ENCODE measurements around the gene CEP44.
"Not testable (repeated sequence)": the region's sequence is repeated elsewhere in the genome, so short reads cannot be mapped to it uniquely, and the experiment has no call there.

Gene CEP44, protein sequence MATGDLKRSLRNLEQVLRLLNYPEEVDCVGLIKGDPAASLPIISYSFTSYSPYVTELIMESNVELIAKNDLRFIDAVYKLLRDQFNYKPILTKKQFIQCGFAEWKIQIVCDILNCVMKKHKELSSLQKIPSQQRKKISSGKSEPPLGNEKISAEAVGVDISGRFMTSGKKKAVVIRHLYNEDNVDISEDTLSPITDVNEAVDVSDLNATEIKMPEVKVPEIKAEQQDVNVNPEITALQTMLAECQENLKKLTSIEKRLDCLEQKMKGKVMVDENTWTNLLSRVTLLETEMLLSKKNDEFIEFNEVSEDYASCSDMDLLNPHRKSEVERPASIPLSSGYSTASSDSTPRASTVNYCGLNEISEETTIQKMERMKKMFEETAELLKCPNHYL

DNA sequence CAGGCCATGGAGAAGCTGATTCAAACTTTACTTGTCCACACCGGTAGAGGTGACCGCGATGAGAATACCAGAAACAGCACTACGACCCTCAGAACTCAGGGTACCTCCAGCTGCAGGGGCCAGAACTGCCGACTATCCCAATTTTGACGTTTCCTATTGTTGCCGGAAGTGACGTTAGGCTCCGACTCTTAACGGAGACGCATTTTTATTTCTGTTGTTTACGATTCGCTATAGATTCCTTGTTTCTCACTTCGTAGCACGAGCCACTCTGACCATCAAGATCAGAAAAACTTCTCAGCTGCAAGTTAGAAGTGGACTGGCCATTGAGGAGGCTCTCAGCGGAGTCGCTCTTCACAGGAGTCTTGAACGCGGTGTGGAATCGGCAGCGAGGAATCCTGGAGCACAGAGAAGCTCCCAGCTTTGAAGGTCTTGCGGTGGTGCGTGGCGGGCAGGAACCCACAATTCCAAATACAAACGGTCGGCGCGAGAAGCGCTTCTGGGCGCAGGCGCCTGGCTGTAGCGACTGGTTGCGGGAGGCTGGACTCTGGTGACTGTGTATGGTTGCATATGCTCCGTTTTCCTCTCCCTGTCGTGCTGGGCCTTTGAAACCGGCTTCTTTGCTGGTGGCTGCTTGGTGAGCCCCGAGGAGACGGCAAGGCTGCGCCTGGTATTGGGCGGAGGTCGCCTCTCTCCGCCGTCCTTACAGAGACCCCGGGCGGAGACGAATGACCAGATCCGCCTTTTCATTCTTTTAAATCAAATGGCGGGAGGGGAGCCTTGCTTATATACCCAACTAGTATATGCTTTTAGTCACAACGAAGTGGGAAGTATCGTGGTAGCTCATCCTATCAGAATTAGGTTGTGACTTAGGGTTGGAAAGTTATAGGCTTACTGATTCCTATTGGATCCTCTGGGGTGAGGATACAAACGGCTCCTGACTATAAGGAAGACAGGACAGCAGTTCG, at the start of gene CEP44, which contains the start of gene FBXO8:
Gene CEP44 (plus strand): TSS at position 405 of the 965 bp plus-strand sequence. CDS start 15,211 bp downstream, outside the sequence.
Gene FBXO8 (minus strand): TSS at position 161 of the 965 bp plus-strand sequence. CDS start 20,575 bp downstream, outside the sequence.
- DNase-seq, result peak; percentile 43 to 45

DNA sequence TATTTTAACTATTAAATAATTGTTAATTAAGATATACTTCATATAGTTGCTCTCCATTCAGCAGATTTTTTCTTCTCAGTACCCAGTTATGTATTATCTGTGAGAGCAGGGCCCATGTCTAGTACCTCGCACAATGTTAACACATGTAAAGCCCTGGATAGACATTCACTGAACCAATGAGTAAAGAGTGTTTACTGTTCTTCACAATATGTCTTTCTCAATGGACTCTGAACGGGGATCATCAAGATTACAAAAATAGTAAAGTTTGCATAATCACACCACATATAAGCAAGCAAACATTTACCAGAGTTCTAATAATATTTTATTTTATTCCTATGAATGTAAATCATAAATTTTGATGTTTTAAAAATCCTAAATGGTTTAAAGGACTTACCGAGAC, 47.4 kb upstream of the CEP44 start:
- DNase-seq, result no peak

DNA sequence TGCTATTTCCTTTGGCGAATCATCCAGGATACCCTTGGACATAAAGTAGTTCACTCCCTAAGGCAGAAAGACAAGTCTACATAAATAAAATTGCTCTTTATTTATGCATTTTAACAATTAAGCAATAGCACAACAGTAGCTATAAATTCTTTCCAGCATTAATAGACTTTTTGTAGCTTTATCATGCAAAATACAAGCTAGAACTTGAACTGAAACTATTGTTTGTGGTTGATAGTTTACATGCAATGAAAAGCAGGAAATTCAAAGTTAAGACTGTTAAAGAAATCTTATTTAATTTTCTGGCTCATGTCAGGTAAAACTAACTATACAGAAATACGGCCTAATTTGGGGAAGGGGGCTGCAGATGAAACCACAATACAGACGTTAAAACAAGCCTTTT, 42.5 kb upstream of the CEP44 start:
- no peak for DNase-seq

DNA sequence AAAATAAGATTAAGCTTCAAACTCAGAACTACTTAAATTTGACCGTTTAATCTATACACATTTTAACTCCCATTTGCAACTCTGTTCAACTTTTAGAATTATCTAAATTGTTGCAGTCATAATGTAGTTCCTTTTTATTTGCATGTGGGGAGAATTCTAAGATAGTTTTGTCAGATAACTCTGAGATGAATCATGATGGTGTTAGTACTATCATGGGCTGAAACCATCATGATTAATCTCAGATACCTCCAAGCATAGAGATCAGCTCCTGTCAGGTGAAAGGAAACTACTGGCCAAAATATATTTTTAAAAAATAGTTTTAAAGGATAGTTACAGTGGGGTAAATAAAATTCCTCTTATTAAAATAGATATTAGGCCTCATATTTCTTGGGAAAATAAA, 39.3 kb upstream of the CEP44 start:
- no peak for DNase-seq

DNA sequence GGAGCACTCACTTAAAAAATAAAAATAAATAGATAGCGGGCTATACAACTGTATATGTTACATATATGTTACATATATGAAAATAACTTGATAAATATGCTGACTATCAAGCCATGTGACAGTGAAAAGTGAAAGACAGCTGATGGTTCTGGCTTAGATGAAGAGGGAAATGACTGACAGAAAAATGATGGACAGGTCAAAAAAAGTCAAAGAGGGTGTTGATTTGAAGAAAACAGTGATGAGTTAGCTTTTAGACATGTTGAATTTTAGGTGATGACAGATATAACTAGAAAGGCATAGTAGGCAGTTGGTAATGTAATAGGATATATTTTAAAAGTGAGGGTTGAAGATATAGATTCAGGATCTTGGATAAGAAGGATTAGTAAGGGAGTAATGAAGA, 38.0 kb upstream of the CEP44 start:
- DNase-seq, result no peak

DNA sequence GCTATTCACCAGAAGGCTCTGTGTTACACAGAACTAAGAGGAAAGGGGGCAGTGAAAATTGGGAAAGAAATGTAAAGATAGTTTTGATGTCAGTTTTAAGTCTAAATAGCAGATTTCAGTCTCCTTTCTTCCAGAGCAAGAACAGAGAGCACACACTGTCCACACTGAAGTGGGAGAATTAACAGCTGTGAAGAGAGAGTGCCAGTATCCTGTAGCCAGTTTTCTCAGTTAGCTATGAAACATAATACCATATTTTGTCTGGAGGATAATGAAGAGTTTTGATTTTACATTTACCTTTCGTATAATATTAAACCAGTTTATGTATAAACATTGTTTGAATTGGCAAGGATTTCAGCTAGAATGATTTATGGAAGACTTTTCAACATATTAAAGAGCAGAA, 35.3 kb upstream of the CEP44 start:
- no peak for DNase-seq

DNA sequence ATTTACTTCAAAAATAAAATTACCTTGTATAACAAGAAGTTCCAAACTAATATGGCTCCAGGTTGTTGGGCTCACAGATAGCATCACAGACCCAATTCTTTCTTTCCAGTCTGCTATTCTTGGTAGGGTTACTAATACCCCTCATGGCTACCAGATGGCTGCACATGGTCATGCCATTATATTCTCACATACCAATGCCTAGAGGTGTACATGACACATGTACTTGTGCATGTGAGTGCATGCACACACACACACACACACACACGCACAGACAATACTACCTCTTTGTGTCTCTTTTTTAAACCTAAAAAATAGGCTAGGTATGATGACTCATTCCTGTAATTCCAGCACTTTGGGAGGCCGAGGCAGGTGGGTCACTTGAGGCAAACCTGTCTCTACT, 31.3 kb upstream of the CEP44 start:
- DNase-seq, result no peak

DNA sequence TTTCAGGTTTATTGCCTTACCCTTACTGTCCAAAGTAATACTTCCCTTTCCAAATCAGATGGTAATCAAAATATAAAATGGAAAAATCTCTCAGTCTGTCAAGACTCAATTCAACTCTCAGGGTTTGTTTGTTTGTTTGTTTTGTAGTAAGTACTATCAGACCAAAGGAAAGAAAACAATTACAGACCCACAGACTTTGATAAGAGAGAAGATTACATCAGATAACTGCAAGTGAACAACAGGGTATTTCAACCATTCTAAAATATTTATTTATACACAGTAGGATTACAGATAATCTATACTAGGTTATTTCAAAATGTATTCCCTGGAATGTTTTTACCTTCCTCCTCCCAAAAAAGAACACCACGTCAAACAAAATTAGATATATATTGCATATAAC, 29.1 kb upstream of the CEP44 start:
- DNase-seq, result no peak

DNA sequence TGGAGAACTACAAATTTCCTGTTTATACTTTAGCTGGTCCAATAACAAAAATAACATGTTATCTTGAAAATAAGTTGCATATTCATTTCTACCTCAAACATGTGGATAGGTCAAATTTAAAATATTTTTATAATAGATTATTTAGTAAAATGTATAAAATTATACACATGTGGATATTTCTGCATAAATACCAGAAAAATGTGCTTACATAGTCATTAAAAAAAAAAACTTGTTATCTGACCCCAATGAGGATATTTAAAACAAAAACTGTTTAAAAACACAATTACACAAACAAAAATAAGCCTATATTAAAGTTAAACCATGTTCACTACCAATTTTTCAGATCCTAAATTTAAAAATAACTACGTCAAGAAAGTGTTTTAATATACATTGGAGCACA, 28.3 kb upstream of the CEP44 start:
- no peak for DNase-seq

DNA sequence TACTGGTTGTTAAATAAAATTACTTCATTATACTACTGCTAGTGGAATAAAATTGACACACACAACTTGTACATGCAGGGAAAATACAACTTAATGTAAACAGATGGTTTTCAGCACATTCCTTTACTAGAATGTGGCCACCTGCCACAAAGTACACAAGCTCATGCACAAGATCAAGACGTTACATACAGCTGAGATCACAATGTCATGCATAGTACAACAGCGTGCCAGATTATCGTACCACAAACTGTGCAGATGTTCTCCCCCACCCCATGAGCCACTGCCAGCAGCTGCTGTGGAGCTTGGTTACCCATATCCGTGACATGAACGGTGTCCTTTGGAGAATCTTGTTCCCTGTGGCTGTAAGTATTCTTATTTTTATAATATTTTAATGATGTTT, 27.9 kb upstream of the CEP44 start:
- DNase-seq, result no peak

DNA sequence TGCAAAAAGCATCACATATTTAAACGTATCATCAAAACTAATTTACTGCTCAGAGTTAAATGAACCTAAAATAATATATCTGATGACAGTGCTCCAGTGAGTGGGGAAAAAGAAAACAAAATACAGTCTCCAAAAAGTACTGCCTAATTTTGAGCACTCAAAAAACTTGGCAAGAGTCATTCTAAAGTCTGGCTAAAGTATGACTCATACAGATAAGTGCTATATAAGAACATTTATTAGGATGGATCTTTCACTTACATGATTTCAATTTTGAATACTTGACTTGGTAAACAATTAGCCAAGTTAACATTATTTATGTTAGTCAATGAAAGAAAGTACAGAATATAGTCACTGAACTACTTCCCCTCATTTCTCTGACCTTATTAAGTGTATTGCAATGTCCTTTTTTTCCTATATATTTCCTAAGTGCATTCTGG, 27.4 kb upstream of the CEP44 start:
- no peak for DNase-seq

DNA sequence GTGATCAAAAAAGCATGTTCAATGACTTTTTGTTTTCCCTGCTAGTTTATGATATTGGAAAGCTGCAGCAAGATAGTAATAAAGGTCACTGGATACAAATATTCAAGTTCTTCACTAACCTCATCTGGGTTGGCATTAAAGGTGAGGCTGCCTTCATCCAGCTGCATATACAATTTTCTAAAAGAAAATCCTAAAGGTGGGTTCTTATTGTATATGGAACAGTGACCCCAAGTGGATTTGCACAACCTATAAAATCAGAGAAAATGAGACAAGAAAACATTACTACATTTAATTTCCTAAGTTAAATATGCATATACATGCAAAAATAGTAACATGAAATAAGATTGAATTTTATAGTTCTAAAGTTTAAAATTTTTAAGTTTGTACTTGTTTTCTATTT, 24.1 kb upstream of the CEP44 start:
- no peak for DNase-seq

DNA sequence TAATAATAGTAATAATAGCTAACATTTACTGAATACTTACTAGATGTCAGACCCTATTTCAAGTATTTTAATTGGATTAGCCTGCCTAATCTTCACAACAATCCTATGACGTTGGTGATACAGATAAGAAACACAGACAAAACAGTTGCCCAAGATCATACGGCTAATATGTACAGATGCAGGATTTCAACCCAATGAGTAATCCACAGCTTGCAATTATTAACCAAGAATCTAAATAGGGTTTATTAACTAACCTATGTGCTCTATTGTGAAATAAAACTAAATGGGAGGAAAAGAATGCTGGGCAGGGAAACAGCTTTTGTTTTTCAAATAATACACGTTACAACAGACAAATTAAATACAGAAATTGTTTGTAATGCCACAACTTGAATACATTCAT, 23.6 kb upstream of the CEP44 start:
- no peak for DNase-seq

DNA sequence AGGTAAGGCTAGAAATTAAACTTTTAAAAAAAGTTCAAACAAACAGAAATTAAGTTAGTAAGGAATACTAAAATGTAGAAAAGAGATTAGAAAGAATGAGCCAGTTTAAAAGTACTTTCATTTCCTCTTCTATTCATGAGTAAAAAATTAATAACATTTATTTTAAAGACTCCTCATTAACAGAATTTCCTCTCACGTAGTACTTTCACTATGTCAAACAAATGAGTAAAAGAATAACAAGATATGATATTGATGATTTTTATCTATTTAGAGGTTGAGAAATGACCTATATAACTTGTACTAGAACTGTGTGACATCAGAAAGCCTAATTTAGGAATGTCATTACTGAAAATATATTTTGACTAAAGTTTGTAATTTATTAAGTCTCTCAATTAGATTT, 22.3 kb upstream of the CEP44 start:
- not testable (repeated sequence) for DNase-seq

DNA sequence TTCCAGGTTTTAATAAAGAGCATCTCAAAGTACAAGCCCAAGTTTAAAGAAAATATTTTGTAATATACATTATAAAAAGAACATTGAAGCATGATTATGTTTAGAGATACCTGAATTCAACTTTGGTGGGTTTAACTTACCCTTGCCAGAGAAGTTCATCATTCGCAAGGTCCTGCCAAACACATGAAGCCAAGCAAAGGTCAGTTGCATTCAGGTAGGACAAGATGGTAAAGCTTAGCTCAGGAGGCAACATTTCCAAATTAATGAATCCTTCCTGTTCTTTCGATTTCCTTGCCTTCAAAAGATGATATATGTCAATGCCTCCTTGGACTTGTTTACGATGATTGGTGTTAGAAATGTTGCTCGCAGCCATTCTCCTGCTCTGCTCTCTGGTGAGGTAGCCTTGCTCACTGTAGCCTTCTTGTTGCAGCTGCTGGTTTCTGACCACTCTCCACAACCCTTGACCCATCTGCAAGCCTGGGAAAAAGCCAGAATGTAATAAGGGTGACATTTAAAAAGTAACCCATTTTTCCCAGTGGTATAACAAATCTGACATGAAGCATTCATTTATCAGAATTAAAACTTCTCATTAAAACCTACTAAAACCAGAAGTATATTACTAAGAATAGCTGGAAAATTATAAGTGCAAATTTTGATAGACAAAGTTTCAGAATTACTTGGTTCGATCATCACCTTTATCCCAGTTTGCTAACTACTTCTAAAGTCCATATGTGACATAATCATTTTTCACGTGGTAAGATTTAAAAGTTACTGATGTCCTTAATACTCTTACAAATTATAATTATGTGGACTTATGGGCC, 20.9 kb upstream of the CEP44 start:
- no peak for DNase-seq

DNA sequence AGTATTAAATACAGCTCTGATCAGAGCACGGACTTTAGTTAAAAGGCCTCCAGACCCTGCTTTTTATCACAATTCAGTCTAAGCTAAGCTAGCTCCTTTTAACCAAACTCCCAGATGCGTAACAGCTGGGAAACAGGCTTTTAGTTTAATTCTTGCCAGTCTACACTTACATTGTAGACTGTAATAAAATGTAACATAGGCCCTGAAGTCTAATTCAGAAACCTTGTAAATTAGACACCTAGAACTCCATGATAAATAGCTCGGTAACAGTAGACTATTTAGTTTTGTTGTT, 20.3 kb upstream of the CEP44 start:
- no peak for DNase-seq

DNA sequence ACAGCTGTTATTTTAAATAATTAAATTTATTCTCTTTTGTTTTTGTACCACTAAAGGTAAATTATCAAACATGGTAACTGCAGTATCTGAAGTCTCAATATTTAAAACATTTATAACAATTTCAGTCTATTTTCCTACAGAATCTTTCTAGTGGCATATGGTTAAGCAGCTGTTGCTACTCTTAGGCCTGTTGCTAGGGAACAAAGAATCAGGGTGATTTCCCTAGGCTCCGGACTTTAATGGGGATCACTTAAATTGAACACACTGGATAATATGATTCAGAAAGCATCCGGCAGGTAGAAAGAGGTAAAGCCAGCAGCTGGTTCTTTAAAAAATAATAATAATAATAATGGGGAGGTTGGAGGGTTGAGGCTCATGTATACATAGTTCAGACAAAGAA, 17.8 kb upstream of the CEP44 start:
- no peak for DNase-seq

DNA sequence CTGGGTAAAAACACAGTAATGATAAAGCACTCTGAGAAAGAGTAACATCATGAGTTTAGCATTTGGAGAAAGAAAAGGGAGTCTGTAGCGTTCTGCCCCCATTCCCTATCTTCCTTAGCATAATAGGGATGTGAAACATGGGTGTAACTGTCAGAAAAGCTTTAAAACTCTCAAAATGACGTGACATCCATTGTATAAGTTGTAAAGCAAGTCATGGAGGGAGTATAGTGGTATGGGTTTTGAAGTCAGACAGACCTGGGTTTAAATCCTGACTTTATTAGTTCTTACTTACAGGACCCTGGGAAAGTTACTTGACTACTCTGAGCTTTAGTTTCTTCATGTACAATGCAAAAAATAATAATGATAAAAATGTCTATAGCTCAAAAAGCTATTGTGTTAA, 17.3 kb upstream of the CEP44 start:
- DNase-seq, result no peak

DNA sequence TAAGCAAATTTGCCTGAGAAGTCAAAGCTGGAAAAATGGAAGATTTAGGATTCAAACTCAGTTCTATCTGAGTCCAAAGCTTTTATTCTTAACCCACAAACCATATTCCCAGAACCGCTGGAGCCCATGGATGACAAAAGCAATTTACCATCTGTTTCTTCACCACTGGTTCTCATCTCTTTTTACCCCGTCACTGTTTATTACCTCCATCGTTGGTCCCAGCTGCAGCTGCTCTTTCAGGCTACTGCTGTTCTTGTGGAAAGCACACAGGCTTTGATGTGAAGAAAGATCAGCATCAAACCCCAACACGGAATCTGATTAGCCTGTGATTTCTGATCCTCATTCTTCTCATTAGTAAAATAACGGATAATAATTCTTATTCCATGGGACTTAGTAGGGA, 9.8 kb upstream of the CEP44 start:
- DNase-seq, result no peak

DNA sequence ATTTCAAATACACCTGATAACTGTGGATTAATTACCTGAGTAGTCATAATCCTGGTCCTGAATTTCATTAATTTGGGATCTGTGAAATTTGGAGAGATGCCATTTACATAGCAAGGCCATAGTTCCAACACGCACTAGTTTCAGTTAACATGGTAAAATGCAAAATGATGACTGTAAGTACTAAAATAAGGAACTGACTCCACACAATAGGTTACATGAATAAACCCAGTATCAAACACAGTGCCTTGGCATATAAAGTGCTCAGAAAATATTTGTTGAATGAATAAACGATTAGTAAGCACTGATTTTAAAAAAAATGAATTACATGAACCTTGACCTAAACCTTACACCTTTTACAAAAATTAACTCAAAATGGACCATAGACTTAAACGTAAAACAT, 9.3 kb upstream of the CEP44 start:
- DNase-seq, result no peak

DNA sequence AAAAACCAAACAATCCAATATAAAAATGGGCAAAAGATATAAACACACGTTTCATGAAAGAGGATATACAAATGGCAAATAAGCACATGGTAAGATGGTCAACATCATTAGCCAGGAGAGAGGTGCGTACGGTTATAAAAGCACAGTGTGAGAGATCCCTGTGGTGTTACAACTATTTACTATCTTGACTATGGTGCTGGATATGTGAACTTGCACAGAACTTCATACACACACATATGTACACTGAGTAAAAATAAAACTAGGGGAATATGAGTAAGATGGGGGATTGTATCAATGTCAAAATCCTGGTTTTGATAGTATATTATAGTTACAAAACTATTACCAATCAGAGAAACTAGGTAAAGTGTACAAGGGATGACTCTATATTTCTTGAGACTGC, 8.6 kb upstream of the CEP44 start:
- no peak for DNase-seq

DNA sequence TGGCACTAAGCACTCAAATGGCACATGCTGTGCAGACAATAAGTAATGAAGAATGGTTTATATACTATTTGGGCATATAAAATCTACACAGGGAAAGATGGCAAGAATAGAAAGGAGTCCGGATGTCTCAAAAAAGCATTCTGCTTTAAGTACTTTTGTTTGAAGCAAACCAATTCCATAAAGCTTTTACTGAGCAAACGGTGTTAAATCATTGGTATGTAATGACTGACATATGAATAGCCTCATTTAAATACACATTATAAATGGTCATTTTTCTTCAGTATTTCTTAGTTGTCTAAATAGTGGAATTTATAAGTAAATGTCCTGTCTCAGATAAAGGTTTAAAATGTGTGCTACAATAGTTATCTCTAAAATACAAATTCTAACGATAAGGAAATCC, 6.3 kb upstream of the CEP44 start:
- DNase-seq, result no peak

DNA sequence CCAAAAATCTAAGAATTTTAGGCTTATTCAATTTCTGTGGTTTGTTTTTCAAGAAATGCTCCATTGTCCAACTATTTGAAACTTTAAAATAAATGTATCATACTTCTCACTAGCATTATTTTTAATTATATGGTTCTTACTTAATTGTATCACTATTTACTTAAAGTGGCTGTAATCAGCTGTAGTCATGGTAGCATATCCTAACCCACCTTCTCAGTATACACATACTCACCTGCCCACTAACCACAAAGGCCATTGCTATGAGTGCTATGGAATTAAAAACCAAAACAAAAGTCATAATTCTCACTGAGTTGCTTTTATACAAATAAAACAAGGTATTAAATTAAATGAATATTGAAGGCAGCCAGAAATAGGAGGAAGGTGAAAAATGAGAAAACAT, 5.2 kb upstream of the CEP44 start:
- no peak for DNase-seq

Data from activated CD4-positive, alpha-beta T cell treated with anti-CD3 and anti-CD28 coated beads, Interleukin-2, amount 50 U/mL, for 4 hours (primary cell).